NCI-H82 (cell line): Measurements from ENCODE around the gene FOXM1.
A peak's percentile ranks its signal among the peaks of the same experiment; 100 is the strongest.

ENCODE experiments used
- DNase-seq: peaks from one replicate; lab custom pipeline; 2025; lab: John Stamatoyannopoulos, UW

Gene FOXM1

GRCh38 chr12:2835691-2836403 lies 41.1 kb downstream of the FOXM1 start:
- DNase-seq, result peak; percentile 52

GRCh38 chr12:2834581-2835491 lies 42.1 kb downstream of the FOXM1 start, which contains the start of gene NRIP2:
NRIP2 (minus strand) TSS chr12:2835035; CDS start chr12:2834983, 52 bp downstream.
- DNase-seq, result no peak

GRCh38 chr12:2833810-2834209 lies 43.2 kb downstream of the FOXM1 start:
- DNase-seq, result no peak

- no peak for DNase-seq
Observed at GRCh38 chr12:2833327-2833726, 43.6 kb downstream of the FOXM1 start.

- no peak for DNase-seq
Observed at GRCh38 chr12:2832550-2833127, 44.3 kb downstream of the FOXM1 start.

GRCh38 chr12:2829275-2829674 lies 47.7 kb downstream of the FOXM1 start:
- no peak for DNase-seq

GRCh38 chr12:2826721-2827515 lies 50.1 kb downstream of the FOXM1 start:
- no peak for DNase-seq

- no peak for DNase-seq
Observed at GRCh38 chr12:2826036-2826435, 50.9 kb downstream of the FOXM1 start.

- no peak for DNase-seq
Observed at GRCh38 chr12:2825132-2825531, 51.8 kb downstream of the FOXM1 start.

GRCh38 chr12:2824541-2824940 lies 52.4 kb downstream of the FOXM1 start:
- no peak for DNase-seq

GRCh38 chr12:2823483-2823882 lies 53.5 kb downstream of the FOXM1 start:
- DNase-seq, result no peak

GRCh38 chr12:2820432-2820831 lies 56.5 kb downstream of the FOXM1 start:
- no peak for DNase-seq

- no peak for DNase-seq
Observed at GRCh38 chr12:2819810-2820209, 57.2 kb downstream of the FOXM1 start.

- DNase-seq, result peak; percentile 93
Observed at GRCh38 chr12:2813214-2814185, 63.5 kb downstream of the FOXM1 start.

GRCh38 chr12:2812290-2813213 lies 64.4 kb downstream of the FOXM1 start, which contains the start of gene ITFG2:
ITFG2 (plus strand) TSS chr12:2812668; CDS start chr12:2812761, 93 bp downstream.
- peak; percentile 100 for DNase-seq

GRCh38 chr12:2811801-2812200 lies 65.2 kb downstream of the FOXM1 start:
- DNase-seq, result no peak
